GM21360 (cell line): ENCODE data around the gene GLIPR1.
"Not testable (repeated sequence)": the region's sequence is repeated elsewhere in the genome, so short reads cannot be mapped to it uniquely, and the experiment has no call there.

ENCODE experiments used
- ATAC-seq: cut with Tn5 transposase; IDR thresholded peaks from one replicate; pipeline ENCODE4 v1.9.1; 2021; ENCODE audit warnings: mild to moderate bottlenecking, moderate library complexity; ENCODE audit not compliant: unreplicated experiment

GLIPR1 gene

GRCh38 chr12:75471902-75472890, 8.4 kb upstream of the GLIPR1 start:
- no peak for ATAC-seq

GRCh38 chr12:75474116-75474515, 6.4 kb upstream of the GLIPR1 start:
- ATAC-seq, result no peak

GRCh38 chr12:75476071-75476470, 4.5 kb upstream of the GLIPR1 start:
- ATAC-seq, result no peak

- ATAC-seq, result no peak
Measured at GRCh38 chr12:75477137-75477536, 3.4 kb upstream of the GLIPR1 start.

- no peak for ATAC-seq
Measured at GRCh38 chr12:75478116-75478794, 2.3 kb upstream of the GLIPR1 start.

- ATAC-seq, result peak; percentile 41
Measured at GRCh38 chr12:75479963-75480461, 543 bp upstream of the GLIPR1 start.

- peak; percentile 9 for ATAC-seq
Measured at GRCh38 chr12:75481013-75481705, 604 bp downstream of the GLIPR1 start.

- no peak for ATAC-seq
Measured at GRCh38 chr12:75481774-75482173, 1.2 kb downstream of the GLIPR1 start.

GRCh38 chr12:75482646-75483045, 2.1 kb downstream of the GLIPR1 start:
- ATAC-seq, result no peak

GRCh38 chr12:75483431-75483830, 2.9 kb downstream of the GLIPR1 start:
- ATAC-seq, result no peak

GRCh38 chr12:75484450-75484849, 3.9 kb downstream of the GLIPR1 start:
- not testable (repeated sequence) for ATAC-seq

- no peak for ATAC-seq
Measured at GRCh38 chr12:75487308-75487707, 6.8 kb downstream of the GLIPR1 start.

- peak; percentile 59 for ATAC-seq
Measured at GRCh38 chr12:75488553-75488952, 8.0 kb downstream of the GLIPR1 start.

- ATAC-seq, result no peak
Measured at GRCh38 chr12:75489187-75489586, 8.6 kb downstream of the GLIPR1 start.

GRCh38 chr12:75489613-75490210, 9.2 kb downstream of the GLIPR1 start:
- ATAC-seq, result no peak

- no peak for ATAC-seq
Measured at GRCh38 chr12:75491169-75491568, 10.6 kb downstream of the GLIPR1 start.

GRCh38 chr12:75503459-75503858, 22.9 kb downstream of the GLIPR1 start:
- no peak for ATAC-seq

GRCh38 chr12:75503866-75504265, 23.3 kb downstream of the GLIPR1 start:
- no peak for ATAC-seq

- ATAC-seq, result no peak
Measured at GRCh38 chr12:75505706-75506312, 25.3 kb downstream of the GLIPR1 start.

- ATAC-seq, result no peak
Measured at GRCh38 chr12:75507086-75507485, 26.5 kb downstream of the GLIPR1 start.
